ENCODE results near the gene SHF.

SHF gene

GRCh38 chr15:45221967-45222366 is 34.2 kb upstream of the SHF start:
- Histone ChIP-seq H3K79me2 (ENCODE audit: insufficient read depth, low read length) (no peaks in the 10 kb centered on the region), H3K36me3 (ENCODE audit: insufficient read depth, low read length) (no peaks in the 10 kb centered on the region), H3K9ac (ENCODE audit: low read depth, low read length, poor library complexity, severe bottlenecking) (no peak overlapping the region), H3K4me3 (ENCODE audit: low read length, poor library complexity, severe bottlenecking) (no peak overlapping the region), H3K4me2 (ENCODE audit: low read depth, low read length, poor library complexity, severe bottlenecking) (no peak overlapping the region), H3K9me2 (replicated peaks; ENCODE audit: low read depth, low read length) (no peaks in the 10 kb centered on the region), H3K9me3 (ENCODE audit: insufficient read depth, low read depth, low read length) (no peaks in the 10 kb centered on the region), H2AFZ (ENCODE audit: low read length) (no peak overlapping the region), H3F3A (ENCODE audit: low read depth) (no peaks in the 10 kb centered on the region), H3K4me1 (ENCODE audit: insufficient read depth, low read length, poor library complexity, severe bottlenecking) (no peaks in the 10 kb centered on the region), H3K27me3 (ENCODE audit: insufficient read depth, low read length, poor library complexity, severe bottlenecking) (no peaks in the 10 kb centered on the region), H4K20me1 (ENCODE audit: insufficient read depth, low read length, poor library complexity, severe bottlenecking) (no peaks in the 10 kb centered on the region)
- TF ChIP-seq EZH2phosphoT487 (IDR thresholded peaks at IDR 0.05; ENCODE audit: borderline replicate concordance): no peak
- peak; percentile 18; the same call in 1 of the 2 replicates for TF ChIP-seq CTCF (conservative IDR thresholded peaks at IDR 0.05; ENCODE audit: low read length)

GRCh38 chr15:45221053-45221599 is 33.4 kb upstream of the SHF start:
- no peak overlapping the region for H3K4me3 ChIP-seq (ENCODE audit: low read length, poor library complexity, severe bottlenecking)
- no peaks in the 10 kb centered on the region for H3F3A ChIP-seq (ENCODE audit: low read depth)
- H3K4me1 ChIP-seq (ENCODE audit: insufficient read depth, low read length, poor library complexity, severe bottlenecking): no peaks in the 10 kb centered on the region
- H3K79me2 ChIP-seq (ENCODE audit: insufficient read depth, low read length): no peaks in the 10 kb centered on the region
- H3K9me2 ChIP-seq (replicated peaks; ENCODE audit: low read depth, low read length): no peaks in the 10 kb centered on the region
- H3K4me2 ChIP-seq (ENCODE audit: low read depth, low read length, poor library complexity, severe bottlenecking): no peak overlapping the region
- no peak for TF ChIP-seq EZH2phosphoT487 (IDR thresholded peaks at IDR 0.05; ENCODE audit: borderline replicate concordance)
- no peak for TF ChIP-seq CTCF (conservative IDR thresholded peaks at IDR 0.05; ENCODE audit: low read length)
- H2AFZ ChIP-seq (ENCODE audit: low read length): no peak overlapping the region
- H3K27me3 ChIP-seq (ENCODE audit: insufficient read depth, low read length, poor library complexity, severe bottlenecking): no peaks in the 10 kb centered on the region
- H3K9me3 ChIP-seq (ENCODE audit: insufficient read depth, low read depth, low read length): no peaks in the 10 kb centered on the region
- no peaks in the 10 kb centered on the region for H3K36me3 ChIP-seq (ENCODE audit: insufficient read depth, low read length)
- H4K20me1 ChIP-seq (ENCODE audit: insufficient read depth, low read length, poor library complexity, severe bottlenecking): no peaks in the 10 kb centered on the region
- no peak overlapping the region for H3K9ac ChIP-seq (ENCODE audit: low read depth, low read length, poor library complexity, severe bottlenecking)

GRCh38 chr15:45212493-45212892 is 24.7 kb upstream of the SHF start:
- Histone ChIP-seq H3K9ac (ENCODE audit: low read depth, low read length, poor library complexity, severe bottlenecking) (no peak overlapping the region), H3K79me2 (ENCODE audit: insufficient read depth, low read length) (no peaks in the 10 kb centered on the region), H3K4me1 (ENCODE audit: insufficient read depth, low read length, poor library complexity, severe bottlenecking) (no peaks in the 10 kb centered on the region), H3K4me2 (ENCODE audit: low read depth, low read length, poor library complexity, severe bottlenecking) (no peak overlapping the region), H3K27me3 (ENCODE audit: insufficient read depth, low read length, poor library complexity, severe bottlenecking) (no peaks in the 10 kb centered on the region), H3K36me3 (ENCODE audit: insufficient read depth, low read length) (no peaks in the 10 kb centered on the region), H3K4me3 (ENCODE audit: low read length, poor library complexity, severe bottlenecking) (no peak overlapping the region), H3F3A (ENCODE audit: low read depth) (no peaks in the 10 kb centered on the region), H3K9me3 (ENCODE audit: insufficient read depth, low read depth, low read length) (no peaks in the 10 kb centered on the region), H4K20me1 (ENCODE audit: insufficient read depth, low read length, poor library complexity, severe bottlenecking) (no peaks in the 10 kb centered on the region), H2AFZ (ENCODE audit: low read length) (no peak overlapping the region), H3K9me2 (replicated peaks; ENCODE audit: low read depth, low read length) (no peaks in the 10 kb centered on the region)
- TF ChIP-seq EZH2phosphoT487 (IDR thresholded peaks at IDR 0.05; ENCODE audit: borderline replicate concordance) (no peak), CTCF (conservative IDR thresholded peaks at IDR 0.05; ENCODE audit: low read length) (no peak)

Measured in Loucy (cell line).